NT2/D1 (cell line): ENCODE measurements around the gene ITPRIP.

Experiments used
- SUZ12 ChIP-seq: IDR thresholded peaks from 2 replicates; pipeline ENCODE4 v1.6.1; 2011; ENCODE audit not compliant: insufficient read length, insufficient read depth; ENCODE audit errors: extremely low read depth
- YY1 ChIP-seq: IDR thresholded peaks from 2 replicates; pipeline ENCODE4 v1.6.1; 2011; ENCODE audit not compliant: insufficient read length, insufficient read depth

- no peak for TF ChIP-seq YY1
- no peak for TF ChIP-seq SUZ12
Observed at GRCh38 chr10:104259999-104260774, 78.1 kb downstream of the ITPRIP start.
